ENCODE data around the gene SH3PXD2B.

SH3PXD2B gene

GRCh38 chr5:172285226-172286143 is 168.8 kb downstream of the SH3PXD2B start:
- no peak for DNase-seq

- no peak for DNase-seq
Observed at GRCh38 chr5:172284611-172284980, 169.7 kb downstream of the SH3PXD2B start.

- DNase-seq, result peak; percentile 71
Observed at GRCh38 chr5:172283862-172284610, 170.3 kb downstream of the SH3PXD2B start.

GRCh38 chr5:172283020-172283861 is 171.1 kb downstream of the SH3PXD2B start, which contains the start of gene UBTD2:
Gene UBTD2, minus strand, starts transcription at chr5:172283764. Its CDS starts 99 bp downstream, at chr5:172283665.
- DNase-seq, result peak; percentile 62

GRCh38 chr5:172282272-172283019 is 171.9 kb downstream of the SH3PXD2B start:
- DNase-seq, result no peak

GRCh38 chr5:172281346-172281745 is 173.0 kb downstream of the SH3PXD2B start:
- DNase-seq, result no peak

- no peak for DNase-seq
Observed at GRCh38 chr5:172280929-172281328, 173.4 kb downstream of the SH3PXD2B start.

GRCh38 chr5:172280317-172280716 is 174.0 kb downstream of the SH3PXD2B start:
- DNase-seq, result no peak

- no peak for DNase-seq
Observed at GRCh38 chr5:172278356-172278755, 176.0 kb downstream of the SH3PXD2B start.

- DNase-seq, result no peak
Observed at GRCh38 chr5:172276214-172276613, 178.1 kb downstream of the SH3PXD2B start.
